EL (cell line): ENCODE measurements around the gene TLX2.

Experiments
- DNase-seq: peaks from one replicate; pipeline ENCODE4 v3.0.0-alpha.2; 2016

Gene TLX2

GRCh38 chr2:74513605-74514367 lies 464 bp upstream of the TLX2 start:
- DNase-seq = no peak

- DNase-seq = no peak
Measured at GRCh38 chr2:74515271-74515980, 1.2 kb downstream of the TLX2 start.

DNA sequence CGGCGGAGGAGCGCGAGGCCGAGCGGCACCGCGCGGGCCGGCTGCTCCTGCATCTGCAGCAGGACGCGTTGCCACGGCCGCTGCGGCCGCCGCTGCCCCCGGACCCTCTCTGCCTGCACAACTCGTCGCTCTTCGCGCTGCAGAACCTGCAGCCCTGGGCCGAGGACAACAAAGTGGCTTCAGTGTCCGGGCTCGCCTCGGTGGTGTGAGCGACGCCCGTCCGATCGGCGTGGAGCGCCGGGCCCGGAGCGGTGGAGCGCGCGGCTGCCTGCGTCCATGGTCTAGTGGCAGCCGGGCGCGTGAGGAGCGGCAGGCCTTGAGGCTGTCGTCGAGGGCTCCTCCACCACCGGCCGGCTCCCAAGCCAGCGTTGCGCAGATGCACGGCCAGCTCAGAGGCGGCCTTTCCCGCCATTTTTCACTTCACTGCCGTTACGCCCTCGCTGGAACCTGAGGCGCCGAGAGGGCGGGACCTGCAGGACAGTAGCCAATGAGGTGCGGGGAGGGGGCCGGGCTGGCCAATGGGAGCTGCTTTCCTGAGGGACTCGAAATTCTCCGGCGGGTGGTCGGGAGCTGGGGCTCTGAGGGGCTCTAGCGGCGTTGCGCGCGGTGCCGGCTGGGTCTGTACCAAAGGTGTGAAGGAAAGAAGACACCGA lies 1.9 kb downstream of the TLX2 start:
- no peak for DNase-seq

DNA sequence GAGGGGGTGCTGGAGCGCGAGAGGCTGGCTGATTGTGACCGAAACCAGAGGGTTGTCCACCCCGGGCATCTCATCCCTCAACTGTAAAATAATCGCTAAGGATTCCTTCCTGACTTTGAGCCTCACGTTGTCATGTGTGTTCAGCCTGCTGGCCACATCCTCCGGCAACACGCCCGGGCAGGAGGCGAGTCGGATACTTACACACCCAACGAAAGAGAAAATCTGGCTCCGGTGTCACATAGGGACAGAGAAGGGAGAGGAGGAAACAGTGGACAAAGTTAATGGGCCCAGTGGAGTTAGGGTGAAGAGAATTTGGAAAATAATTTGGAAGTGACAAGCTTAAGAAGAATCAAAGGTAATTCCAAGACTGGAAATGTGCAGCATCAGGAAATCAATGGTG lies 2.4 kb downstream of the TLX2 start:
- DNase-seq = no peak

GRCh38 chr2:74522516-74522915 lies 8.3 kb downstream of the TLX2 start:
- DNase-seq = no peak

- no peak for DNase-seq
Measured at GRCh38 chr2:74524005-74524404, 9.8 kb downstream of the TLX2 start.

DNA sequence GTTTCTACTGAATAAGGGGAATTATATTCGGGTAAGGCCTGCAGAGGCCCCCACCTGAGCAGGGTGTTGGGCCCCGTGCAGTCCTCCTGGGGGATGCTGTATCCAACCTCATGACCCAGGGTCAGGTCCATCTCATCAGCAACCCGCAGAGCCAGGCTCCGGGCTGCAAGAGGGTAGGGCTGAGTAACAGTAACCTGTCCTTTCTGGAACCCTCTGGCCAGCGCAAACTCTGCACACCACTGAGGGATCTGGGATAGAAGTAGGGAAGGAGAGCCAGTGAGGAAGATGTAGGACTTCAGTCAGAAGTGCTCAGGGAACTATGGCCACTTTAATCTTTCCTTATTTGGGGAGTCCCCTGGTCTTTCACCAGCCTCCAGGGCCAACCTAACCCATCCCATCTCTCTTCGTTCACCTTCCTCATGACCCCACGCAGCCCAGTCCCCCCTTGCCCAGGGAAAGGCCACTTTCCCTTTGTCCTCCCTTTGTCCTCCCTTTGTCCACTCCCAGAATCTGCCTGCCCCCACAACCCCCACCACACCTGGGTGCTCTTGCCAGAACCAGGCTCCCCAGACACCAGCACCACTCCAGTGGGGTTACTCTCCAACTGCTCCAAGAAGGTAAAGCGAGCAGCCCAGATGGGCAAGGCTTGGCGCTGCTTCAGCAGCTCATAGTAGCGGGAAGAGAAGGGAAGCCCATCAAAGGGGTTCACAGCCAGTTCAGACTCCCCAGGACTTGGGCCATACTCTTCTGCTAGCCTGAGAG lies 10.9 kb downstream of the TLX2 start:
- no peak for DNase-seq

- peak; percentile 36 for DNase-seq
Measured at GRCh38 chr2:74525717-74526648, 11.7 kb downstream of the TLX2 start, which contains the start of gene DQX1. DQX1 (minus strand) TSS chr2:74526231; CDS start chr2:74525729, 502 bp downstream.

DNA sequence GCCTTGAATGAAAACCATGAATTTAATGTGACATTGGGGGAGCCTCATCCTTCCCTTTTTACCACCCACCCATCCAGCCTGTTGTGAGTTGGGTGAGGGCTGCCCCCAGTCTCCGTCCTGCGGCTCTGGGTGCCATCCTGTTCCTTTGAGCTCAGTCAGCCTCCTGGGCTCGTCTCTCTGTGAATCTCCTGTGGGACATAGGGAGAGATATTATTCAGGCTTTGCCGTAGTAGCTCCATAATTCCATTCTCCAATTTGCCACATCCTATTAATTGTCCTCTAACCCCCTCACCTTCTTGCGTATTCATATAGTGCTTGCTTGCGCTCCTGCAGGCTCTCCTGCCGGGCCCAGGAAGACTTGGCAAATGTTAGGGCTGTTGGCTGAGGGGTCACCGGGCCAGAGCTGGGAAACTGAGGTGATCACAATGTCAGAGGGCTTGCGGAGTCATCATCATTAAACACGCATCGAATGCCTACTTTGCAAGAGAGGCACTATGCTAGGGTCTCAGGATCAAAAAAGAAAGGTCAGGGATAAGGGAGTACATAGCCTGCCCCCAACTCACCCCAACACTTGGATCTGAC lies 12.5 kb downstream of the TLX2 start:
- DNase-seq = no peak

DNA sequence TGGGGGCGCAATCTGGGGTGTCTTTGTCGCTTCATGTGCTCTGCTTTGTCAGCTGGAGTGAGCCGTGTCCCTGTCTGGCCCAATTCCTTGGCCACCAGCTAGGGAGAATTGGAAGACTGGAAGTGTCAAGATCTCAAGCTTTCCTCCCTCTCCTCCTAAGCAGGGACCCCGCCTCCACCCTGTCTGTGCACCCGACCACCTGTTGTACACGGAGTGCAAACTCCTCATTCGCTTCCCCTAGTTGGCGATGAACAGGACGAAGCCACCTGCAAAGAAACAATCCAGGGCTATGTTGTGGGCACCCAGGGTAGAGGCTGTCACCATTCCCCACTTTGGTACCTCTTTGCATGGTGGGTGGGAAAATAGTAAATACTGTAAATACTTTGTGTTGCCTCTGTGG lies 13.5 kb downstream of the TLX2 start:
- no peak for DNase-seq

GRCh38 chr2:74528600-74529356 lies 14.5 kb downstream of the TLX2 start:
- DNase-seq = no peak

DNA sequence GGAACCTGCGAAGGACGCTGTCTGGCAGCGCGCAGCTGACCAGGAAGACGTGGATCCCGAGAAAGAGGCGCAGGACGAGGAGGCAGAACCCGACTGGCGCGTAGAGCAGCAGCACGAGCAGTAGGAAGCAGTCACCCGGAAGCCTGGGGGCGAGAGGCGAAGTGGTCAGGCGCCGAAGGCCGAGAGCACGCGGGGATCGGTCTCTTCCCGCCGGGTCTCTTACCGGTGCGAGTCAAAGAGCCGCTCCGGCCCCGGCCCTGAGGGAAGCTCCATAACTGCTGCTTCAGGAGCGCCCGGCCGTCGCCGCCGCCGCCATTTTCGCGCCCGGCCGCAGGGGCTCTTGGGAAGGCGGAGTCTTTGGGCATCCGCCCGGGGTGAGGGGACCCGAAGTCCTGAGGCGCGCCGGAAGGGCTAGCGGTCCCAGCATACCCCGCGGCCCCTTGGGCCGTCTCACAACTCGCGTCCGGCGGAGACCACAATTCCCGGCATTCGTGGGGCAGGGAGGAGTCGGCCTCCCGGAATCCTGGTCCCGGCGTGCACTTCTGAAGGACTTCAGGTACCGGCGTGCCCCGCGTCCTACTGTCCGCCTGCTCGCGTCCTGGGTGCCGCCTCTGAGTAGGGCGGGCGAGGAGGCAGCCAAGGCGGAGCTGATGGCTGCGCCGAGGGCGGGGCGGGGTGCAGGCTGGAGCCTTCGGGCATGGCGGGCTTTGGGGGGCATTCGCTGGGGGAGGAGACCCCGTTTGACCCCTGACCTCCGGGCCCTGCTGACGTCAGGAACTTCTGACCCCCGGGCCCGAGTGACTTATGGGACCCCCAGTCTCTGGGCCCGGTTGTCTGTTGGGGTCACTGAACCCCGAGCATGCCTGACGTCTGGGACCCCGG lies 15.3 kb downstream of the TLX2 start, which contains the start of the genes AUP1 and HTRA2:
Gene AUP1, minus strand, starts transcription at position 350 of the 882 bp plus-strand sequence. Its CDS starts 77 bp downstream, at position 273.
Gene HTRA2, plus strand, starts transcription at position 577 of the 882 bp plus-strand sequence. Its CDS starts 74 bp downstream, at position 651.
- DNase-seq = peak; percentile 99

- peak; percentile 65 for DNase-seq
Measured at GRCh38 chr2:74530239-74531187, 16.3 kb downstream of the TLX2 start.

DNA sequence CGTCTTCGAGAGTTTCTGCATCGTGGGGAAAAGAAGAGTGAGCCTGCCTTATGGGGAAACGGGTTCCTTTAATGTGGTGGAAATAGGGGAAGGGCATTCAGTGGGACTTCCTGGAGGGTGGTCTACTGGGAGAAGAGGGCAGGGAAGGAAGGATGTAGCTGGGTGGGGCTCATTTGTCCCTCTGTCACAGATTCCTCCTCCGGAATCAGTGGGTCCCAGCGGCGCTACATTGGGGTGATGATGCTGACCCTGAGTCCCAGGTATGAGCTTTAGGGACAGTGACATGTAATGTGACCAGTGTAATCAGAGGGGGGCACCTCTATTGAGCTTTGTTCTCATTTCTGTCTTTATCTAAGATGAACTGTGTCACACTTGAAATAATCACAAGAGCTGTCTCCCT lies 17.4 kb downstream of the TLX2 start:
- no peak for DNase-seq

GRCh38 chr2:74532222-74532621 lies 18.0 kb downstream of the TLX2 start:
- DNase-seq = peak; percentile 46

DNA sequence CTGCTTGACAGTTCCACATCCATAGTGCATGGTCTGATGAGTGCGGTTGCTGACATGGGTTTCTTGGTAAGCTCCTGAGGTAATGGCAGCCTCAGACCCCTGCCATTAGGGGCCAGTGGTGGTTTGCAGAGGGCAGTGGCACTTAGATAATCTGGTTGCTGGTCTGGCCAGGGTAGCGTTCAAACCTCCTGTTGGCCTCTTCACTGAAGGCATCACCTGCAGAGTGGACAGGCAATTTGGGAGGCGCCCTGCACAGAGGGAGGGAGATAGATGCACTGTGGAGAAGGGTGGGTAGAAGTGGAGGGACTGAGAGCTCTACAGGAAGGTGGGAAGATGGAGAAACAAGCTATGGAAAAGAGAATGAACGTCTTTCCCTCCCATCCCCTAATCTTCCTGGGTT lies 19.2 kb downstream of the TLX2 start:
- no peak for DNase-seq

- DNase-seq = no peak
Measured at GRCh38 chr2:74534411-74534810, 20.2 kb downstream of the TLX2 start.

DNA sequence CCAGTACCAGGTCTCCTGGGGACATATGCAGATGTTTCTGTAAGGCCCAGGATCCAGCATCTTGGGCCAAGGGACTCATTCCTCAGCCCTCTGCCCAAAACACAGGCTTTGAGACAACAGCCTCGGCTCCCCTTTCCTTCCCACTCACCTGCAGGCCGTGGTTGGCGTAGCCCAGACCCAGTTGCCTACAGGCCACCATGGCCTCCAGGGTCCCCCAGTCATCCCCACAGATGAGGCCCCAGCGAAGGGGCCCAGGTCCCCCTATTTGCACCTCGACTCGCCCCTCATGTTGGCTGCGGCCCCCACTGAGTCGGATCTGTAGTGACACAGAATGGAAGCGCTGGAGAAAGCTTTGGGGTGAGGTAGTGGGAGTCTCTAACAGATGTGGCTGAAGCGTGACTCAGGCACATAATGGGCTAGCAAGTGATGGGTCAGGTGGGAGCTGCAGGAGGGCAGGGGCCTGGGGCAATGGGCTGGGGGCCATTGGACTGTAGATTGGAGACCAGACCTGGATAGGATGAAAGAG lies 21.3 kb downstream of the TLX2 start:
- no peak for DNase-seq
